Memory B cell (primary cell): ENCODE results near the gene TCF19.

Experiments used
- ATAC-seq: fragments of 150-1000 bp; cut with Tn5 transposase; 2 replicates; pipeline ENCODE4 v1.10.0; 2021; ENCODE audit warnings: low read depth, mild to moderate bottlenecking, moderate library complexity
- DNase-seq, 2 donors: peaks; one replicate each; pipeline ENCODE4 v3.0.0; 2022; ENCODE audit warnings: low spot score in 2 of 2
- H3K27ac Mint-ChIP-seq: one replicate; pipeline ENCODE4 v1.8.0; 2022; ENCODE audit warnings: mild to moderate bottlenecking, moderate library complexity, mixed read lengths
- H3K27me3 Mint-ChIP-seq: one replicate; pipeline ENCODE4 v1.8.0; 2022; ENCODE audit warnings: mixed read lengths
- H3K36me3 Mint-ChIP-seq: one replicate; pipeline ENCODE4 v1.8.0; 2022; ENCODE audit warnings: mild to moderate bottlenecking, mixed read lengths
- H3K4me1 Mint-ChIP-seq: one replicate; pipeline ENCODE4 v1.8.0; 2022; ENCODE audit warnings: mixed read lengths
- H3K4me3 Mint-ChIP-seq: one replicate; pipeline ENCODE4 v1.8.0; 2022; ENCODE audit warnings: mild to moderate bottlenecking, moderate library complexity, mixed read lengths
- H3K9me3 Mint-ChIP-seq: one replicate; pipeline ENCODE4 v1.8.0; 2022; ENCODE audit warnings: mixed read lengths

Gene TCF19

DNA sequence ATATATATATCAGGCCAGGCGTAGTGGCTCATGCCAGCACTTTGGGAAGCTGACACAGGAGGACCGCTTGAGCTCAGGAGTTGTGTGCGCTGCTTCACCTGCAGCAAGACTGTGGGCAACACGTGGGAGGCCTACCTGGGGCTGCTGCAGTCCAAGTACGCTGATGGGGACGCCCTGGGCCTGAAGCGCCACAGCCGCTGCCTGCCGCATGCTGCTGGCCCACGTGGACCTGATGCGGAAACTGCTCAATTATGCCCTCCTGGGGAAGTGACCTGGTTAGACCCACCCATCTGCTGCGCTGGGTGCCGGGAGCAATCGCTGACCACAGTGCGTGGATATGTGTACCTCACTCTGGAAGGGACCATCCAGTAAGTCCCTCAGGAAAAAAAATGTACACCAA lies 17.7 kb upstream of the TCF19 start:
- no peak overlapping the region for H3K4me3 Mint-ChIP-seq
- ATAC-seq (no peak), DNase-seq (no peak)
- peaks cover 2% of the 10 kb centered on the region for H3K27me3 Mint-ChIP-seq
- peaks cover 8% of the 10 kb centered on the region for H3K36me3 Mint-ChIP-seq
- H3K4me1 Mint-ChIP-seq: peaks cover 4% of the 10 kb centered on the region
- no peaks in the 10 kb centered on the region for H3K9me3 Mint-ChIP-seq
- H3K27ac Mint-ChIP-seq: no peak overlapping the region

DNA sequence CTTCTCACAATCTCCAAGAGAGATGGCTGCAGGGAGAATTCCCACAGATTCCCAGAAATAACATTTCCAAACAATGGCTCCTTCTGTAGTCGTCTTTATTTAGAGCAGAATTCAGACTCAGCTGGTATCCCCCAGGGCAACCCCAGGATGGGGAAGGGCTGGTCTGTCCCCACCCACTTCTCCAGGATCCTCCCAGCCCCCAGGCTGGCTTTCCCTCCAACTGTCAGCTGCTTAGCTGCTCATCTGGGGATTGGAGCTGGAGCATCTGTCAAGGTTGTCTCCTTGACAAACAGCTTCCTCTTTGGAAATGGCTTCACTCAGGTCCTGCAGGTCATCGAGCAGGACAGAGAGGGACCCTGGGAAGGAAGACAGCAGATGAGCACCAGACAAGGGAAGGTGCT lies 16.0 kb upstream of the TCF19 start:
- Mint-ChIP-seq H3K27ac (no peak overlapping the region), H3K4me1 (peaks cover 4% of the 10 kb centered on the region), H3K9me3 (no peaks in the 10 kb centered on the region), H3K4me3 (no peak overlapping the region), H3K36me3 (peaks cover 8% of the 10 kb centered on the region), H3K27me3 (peaks cover 2% of the 10 kb centered on the region)
- DNase-seq (no peak), ATAC-seq (no peak)

DNA sequence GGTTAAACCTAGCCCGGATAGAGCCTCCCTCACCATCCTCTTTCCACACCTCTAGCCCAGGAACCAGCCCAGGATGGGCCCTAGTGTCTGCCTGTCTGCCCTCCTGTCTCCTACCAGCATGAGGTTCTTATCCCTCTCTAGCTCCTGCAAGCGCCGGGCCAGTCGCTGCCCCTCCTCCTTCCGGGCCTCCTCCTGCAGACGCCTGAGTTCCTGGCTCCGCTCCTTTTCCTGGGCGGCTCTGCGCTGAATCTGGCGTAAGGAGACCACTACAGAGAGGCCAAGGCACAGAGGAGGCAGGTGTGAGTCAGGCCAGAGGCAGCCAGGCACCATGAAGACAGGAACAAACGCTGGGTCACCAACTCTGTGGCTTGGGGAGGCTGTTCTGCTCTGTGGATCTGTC lies 15.2 kb upstream of the TCF19 start:
- H3K27me3 Mint-ChIP-seq: no peaks in the 10 kb centered on the region
- no peak for DNase-seq
- no peak overlapping the region for H3K27ac Mint-ChIP-seq
- no peaks in the 10 kb centered on the region for H3K9me3 Mint-ChIP-seq
- H3K4me3 Mint-ChIP-seq: no peak overlapping the region
- H3K4me1 Mint-ChIP-seq: no peaks in the 10 kb centered on the region
- peaks cover 8% of the 10 kb centered on the region for H3K36me3 Mint-ChIP-seq
- ATAC-seq: no peak

DNA sequence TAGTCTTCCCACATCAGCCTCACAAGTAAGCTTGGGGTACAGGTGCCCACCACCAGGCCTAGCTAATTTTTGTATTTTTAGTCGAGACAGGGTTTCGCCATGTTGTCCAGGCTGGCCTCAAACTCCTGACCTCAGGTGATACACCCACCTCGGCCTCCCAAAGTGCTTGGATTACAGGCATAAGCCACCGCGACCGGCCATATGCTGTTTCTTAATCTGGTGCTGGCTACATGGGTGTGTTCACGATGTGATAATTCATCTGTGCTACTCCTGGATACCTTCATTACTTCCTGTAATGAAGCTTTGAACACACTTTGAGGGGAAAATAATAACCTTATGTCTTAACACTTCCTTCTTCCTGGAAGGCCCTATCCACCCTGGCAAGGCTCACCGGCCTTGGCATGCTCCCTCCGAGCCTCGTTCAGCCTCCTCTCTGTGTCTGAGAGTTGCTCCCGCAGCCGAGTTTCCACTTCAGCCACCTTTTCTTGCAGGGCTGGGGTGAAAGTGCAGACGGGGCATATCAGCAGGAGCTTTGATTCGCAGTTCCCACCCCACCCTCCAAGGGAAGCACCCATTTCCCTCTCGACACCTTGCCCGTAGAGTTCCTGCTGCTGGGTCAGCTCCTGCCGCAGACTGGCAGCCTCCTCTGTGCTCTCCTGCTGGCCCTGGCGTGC lies 14.0 kb upstream of the TCF19 start:
- no peak overlapping the region for H3K27ac Mint-ChIP-seq
- no peaks in the 10 kb centered on the region for H3K9me3 Mint-ChIP-seq

DNA sequence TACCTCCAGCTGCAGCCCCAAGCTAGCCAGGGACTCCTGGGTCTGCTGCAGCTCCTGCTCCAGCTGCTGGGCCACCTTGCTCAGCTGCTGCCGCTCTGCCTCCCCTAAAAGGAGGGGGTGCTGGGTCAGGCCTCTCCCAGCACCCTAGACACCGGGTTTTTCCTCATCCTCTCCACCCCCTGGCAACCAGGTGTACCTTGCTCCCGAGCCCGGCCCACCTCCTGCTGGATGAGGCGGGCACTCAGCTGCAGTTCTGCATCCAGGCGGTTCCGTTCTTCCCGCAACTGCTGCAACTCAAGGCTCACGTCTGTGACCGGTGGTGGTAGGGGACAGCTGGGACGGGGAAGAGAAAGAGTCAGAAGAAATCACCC lies 13.4 kb upstream of the TCF19 start:
- Mint-ChIP-seq H3K9me3 (no peaks in the 10 kb centered on the region), H3K36me3 (peaks cover 10% of the 10 kb centered on the region), H3K27me3 (no peaks in the 10 kb centered on the region), H3K27ac (no peak overlapping the region), H3K4me3 (no peak overlapping the region), H3K4me1 (no peaks in the 10 kb centered on the region)
- no peak for ATAC-seq
- DNase-seq: no peak

More for the DNA sequence above, 14.0 kb upstream of the TCF19 start:
- Mint-ChIP-seq H3K4me1 (no peaks in the 10 kb centered on the region), H3K27me3 (no peaks in the 10 kb centered on the region), H3K4me3 (no peak overlapping the region), H3K36me3 (peaks cover 8% of the 10 kb centered on the region)
- ATAC-seq (no peak), DNase-seq (no peak)

DNA sequence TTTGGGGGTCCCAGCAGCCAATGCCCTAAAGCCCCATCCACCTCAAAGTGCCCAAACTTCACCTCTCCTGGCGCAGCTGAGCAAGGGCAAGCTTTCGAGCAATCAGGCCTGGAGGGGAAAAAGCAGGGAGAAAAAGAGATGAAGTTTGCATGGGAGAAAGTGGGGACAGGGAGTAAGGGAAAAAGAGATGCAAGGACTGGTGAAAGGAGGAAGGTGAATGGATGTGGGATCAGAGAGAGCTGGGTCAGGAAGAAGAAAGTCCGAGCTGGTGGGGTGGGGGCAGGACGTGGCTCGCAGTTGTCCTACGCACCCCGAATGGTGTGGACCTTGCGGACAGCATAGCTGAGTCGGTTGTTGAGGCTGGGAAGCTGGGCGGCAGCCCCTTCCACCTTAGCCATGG lies 13.0 kb upstream of the TCF19 start:
- no peak for DNase-seq
- Mint-ChIP-seq H3K4me1 (no peaks in the 10 kb centered on the region), H3K9me3 (no peaks in the 10 kb centered on the region), H3K36me3 (peaks cover 13% of the 10 kb centered on the region), H3K27me3 (no peaks in the 10 kb centered on the region), H3K27ac (no peak overlapping the region), H3K4me3 (no peak overlapping the region)
- no peak for ATAC-seq

DNA sequence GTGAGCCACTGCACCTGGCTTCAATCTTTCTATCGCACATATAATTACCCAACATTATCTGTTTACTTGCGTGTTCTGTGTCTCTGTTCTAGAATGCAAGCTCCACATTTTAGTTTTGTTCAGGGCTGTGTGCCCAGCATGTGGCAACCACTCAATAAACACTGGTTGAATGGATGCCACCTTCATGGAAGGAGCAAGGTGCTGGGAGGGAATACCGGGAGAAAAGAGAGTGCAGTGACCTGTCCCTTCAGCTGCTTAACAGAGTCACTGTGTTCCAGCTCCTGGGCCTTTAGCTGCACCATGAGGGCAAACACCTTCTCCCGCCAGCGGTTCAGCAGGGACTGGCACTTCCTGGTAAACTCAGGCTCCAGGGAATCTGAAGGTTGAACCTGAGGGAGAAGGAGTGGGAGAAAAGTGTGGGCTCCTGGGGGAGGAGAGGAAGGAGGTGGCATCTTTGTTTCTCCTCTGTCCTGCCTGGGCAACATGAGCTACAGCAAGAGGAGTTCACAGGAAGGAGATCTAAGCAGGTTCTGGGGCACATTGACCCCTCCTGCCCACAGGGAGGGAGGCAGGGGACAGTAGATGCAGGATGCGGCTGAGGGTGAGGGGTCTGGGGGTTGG lies 8.5 kb upstream of the TCF19 start:
- H3K36me3 Mint-ChIP-seq: peaks cover 27% of the 10 kb centered on the region
- ATAC-seq (no peak), DNase-seq (no peak)
- H3K4me1 Mint-ChIP-seq: no peaks in the 10 kb centered on the region
- H3K9me3 Mint-ChIP-seq: no peaks in the 10 kb centered on the region
- no peak overlapping the region for H3K27ac Mint-ChIP-seq
- H3K27me3 Mint-ChIP-seq: no peaks in the 10 kb centered on the region
- no peak overlapping the region for H3K4me3 Mint-ChIP-seq

DNA sequence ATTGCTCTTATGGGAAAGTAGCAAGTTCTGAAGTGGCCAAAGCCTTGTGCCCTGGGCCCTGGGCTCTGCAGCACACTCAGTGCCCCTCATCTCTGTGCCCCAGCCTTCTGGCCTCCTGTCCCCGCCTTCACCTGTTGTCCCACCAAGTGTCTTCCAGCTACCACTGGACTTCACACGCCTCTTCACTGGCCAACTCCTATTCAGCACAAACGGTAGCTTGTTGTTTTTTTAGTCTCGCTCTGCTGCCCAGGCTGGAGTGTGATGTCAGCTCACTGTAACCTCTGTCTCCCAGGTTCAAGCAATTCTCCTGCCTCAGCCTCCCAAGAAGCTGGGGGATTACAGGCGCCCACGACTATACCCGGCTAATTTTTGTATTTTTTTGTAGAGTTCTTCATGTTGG lies 5.6 kb upstream of the TCF19 start:
- H3K9me3 Mint-ChIP-seq: no peaks in the 10 kb centered on the region
- H3K27ac Mint-ChIP-seq: no peak overlapping the region
- ATAC-seq: no peak
- DNase-seq: no peak
- H3K4me3 Mint-ChIP-seq: no peak overlapping the region
- peaks cover 2% of the 10 kb centered on the region for H3K4me1 Mint-ChIP-seq
- peaks cover 24% of the 10 kb centered on the region for H3K36me3 Mint-ChIP-seq
- no peaks in the 10 kb centered on the region for H3K27me3 Mint-ChIP-seq

DNA sequence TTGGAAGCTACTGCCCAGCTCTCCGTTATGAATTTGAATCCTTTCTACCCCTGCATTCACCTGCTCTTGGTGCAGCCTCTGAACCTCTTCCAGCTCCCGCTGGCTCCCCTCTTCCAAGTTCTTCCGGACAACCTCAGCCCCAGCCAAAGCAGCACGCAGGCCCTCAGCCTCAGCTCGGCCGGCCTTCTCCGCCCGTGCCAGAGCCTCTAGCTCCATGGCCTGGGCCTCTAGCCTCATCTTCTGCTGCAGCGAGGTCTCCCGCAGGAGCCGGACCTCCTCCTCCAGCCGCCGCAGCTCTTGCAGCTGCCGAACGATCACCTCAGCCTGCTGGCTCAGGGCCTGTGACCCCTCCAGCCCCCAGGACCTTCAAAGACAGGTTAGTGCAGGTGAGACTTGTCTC lies 4.0 kb upstream of the TCF19 start:
- Mint-ChIP-seq H3K27me3 (no peaks in the 10 kb centered on the region), H3K36me3 (peaks cover 24% of the 10 kb centered on the region), H3K9me3 (no peaks in the 10 kb centered on the region), H3K27ac (no peak overlapping the region), H3K4me3 (no peak overlapping the region), H3K4me1 (peaks cover 8% of the 10 kb centered on the region)
- ATAC-seq: no peak
- DNase-seq: no peak

DNA sequence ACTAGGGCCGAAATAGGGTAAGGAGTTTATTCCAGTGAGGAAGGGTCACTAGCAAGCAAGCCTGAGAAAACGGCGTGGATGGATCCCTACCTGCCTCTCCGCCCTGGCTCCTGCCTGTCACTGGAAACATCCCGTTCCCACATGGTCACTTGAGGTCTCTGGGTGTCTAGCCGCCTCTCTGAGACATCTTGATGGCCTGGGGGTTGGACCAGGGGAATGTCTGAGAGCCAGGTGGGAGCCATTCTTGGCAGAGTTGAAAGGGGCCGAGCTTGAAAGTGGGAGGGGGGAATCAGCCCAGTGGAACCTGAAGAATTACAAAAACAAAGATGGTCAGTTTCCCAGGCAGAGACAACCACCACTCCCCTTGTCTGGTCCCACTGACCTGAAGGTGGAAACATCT lies 1.7 kb upstream of the TCF19 start:
- Mint-ChIP-seq H3K27ac (no peak overlapping the region), H3K9me3 (no peaks in the 10 kb centered on the region), H3K27me3 (no peaks in the 10 kb centered on the region)

DNA sequence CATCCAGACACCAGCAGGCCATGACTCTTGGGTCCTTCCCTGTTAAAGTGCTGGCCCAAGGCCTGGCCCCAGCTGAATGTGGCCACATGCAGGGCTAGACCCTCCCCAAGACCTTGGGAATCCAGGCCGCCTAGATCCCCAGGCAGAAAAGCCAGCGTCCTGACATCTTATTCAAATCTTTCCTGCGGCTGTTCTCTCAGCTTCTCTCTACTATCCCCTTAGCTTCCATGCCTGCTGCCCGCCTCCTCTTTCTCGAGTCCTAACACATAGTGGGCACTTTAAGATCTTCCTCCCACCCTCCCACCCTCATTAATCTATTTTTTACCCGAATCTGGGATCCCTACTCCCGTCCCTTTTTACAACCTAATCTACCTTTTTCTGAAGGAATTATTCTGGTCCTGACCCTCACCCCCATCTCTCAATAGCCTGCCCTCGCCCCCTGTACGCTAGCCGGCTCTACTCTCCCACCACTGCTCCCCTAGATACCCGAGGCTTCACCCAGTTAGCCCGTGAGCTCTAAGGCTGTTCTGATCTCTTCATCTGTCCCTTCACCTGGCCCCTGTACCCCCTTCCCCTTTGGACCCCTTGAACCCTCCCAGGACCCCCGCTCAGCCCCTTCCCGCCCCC lies 763 bp upstream of the TCF19 start, which contains the start of gene CCHCR1:
TSS of gene CCHCR1 (minus strand) at position 290 of the 627 bp plus-strand sequence. CDS start at position 88, 202 bp downstream.
- DNase-seq (no peak), ATAC-seq (peak; percentile 21)
- Mint-ChIP-seq H3K36me3 (peaks cover 12% of the 10 kb centered on the region), H3K27me3 (no peaks in the 10 kb centered on the region), H3K4me3 (peak within 1 kb of the TSS; percentile 92), H3K9me3 (no peaks in the 10 kb centered on the region), H3K4me1 (peaks cover 13% of the 10 kb centered on the region), H3K27ac (peak within 1 kb of the TSS; percentile 83)

More for the DNA sequence above, 1.7 kb upstream of the TCF19 start:
- Mint-ChIP-seq H3K36me3 (peaks cover 9% of the 10 kb centered on the region), H3K4me1 (peaks cover 13% of the 10 kb centered on the region), H3K4me3 (no peak overlapping the region)
- ATAC-seq (no peak), DNase-seq (no peak)

DNA sequence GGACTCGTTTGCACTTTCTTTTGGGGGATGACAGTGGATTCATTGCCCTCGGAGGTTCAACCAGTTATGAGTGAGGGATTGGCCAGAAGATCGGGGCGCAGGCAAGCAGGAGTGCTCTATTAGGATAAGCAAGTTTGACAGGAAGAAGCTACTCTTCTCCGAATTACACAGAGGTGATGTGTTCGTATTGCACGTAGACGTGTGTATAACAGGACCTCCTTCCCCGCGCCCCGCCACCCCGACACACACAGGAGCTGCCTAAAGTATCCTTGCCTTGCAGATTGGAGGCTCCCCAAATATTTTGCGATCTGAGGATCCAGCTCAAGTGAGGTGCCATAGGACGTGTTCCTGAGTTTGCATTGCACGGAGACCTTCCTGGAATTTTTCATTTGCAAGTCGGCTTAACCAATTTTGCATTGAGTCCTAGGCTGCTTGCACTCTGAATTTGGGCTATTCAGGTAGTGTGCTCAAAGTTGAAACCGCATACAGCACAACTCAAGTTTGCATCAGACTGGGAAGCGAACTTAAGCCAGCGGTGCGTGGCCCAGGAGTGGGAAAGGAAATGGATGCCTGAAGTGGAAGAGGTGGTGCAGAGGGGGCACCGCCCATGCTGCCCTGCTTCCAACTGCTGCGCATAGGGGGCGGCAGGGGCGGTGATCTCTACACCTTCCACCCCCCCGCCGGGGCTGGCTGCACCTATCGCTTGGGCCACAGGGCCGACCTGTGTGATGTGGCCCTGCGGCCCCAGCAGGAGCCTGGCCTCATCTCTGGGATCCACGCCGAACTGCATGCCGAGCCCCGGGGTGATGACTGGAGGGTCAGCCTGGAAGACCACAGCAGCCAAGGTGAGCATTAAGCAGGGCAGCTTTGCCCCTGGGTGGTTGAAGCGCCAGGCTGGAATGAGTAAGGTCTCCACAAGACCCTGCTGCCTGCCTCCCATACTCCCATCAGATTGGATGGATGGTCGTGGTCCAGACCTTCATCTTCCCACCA lies 770 bp downstream of the TCF19 start:
- Mint-ChIP-seq H3K36me3 (peaks cover 9% of the 10 kb centered on the region), H3K4me1 (peaks cover 16% of the 10 kb centered on the region)

DNA sequence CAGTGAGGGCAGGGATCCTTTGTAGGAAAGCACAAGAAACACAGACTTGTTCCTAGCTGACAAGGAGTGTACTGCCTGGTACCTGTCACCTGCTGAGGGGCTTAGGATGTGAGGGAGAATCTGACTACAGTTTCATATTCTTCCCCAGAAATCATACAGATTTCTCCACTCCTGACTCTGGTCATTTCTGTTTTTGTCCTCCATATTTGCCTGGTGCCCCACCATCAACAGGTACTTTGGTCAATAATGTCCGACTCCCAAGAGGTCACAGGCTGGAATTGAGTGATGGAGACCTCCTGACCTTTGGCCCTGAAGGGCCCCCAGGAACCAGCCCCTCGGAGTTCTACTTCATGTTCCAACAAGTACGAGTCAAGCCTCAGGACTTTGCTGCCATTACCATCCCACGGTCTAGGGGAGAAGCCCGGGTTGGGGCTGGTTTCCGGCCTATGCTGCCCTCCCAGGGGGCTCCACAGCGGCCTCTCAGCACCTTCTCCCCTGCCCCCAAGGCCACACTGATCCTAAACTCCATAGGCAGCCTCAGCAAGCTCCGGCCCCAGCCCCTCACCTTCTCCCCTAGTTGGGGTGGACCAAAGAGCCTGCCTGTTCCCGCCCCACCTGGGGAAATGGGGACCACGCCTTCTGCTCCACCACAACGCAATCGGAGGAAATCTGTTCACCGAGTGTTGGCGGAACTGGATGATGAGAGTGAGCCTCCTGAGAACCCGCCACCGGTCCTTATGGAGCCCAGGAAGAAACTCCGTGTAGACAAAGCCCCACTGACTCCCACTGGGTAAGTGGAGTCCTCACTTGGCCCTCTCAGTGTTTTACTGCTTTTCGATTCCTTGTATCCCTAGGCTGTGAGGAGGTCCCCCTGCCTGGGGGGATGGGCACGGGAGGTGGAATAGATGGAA lies 3.1 kb downstream of the TCF19 start:
- Mint-ChIP-seq H3K27me3 (no peaks in the 10 kb centered on the region), H3K4me1 (peaks cover 24% of the 10 kb centered on the region), H3K9me3 (no peaks in the 10 kb centered on the region), H3K4me3 (no peak overlapping the region), H3K36me3 (peaks cover 3% of the 10 kb centered on the region), H3K27ac (peak overlapping the region; percentile 38)
- ATAC-seq: no peak
- DNase-seq: no peak

More for the DNA sequence above, 770 bp downstream of the TCF19 start:
- H3K27ac Mint-ChIP-seq: peak overlapping the region; percentile 83
- DNase-seq: peak; percentile 16 to 32
- H3K27me3 Mint-ChIP-seq: no peaks in the 10 kb centered on the region
- ATAC-seq: no peak
- no peaks in the 10 kb centered on the region for H3K9me3 Mint-ChIP-seq
- peak overlapping the region; percentile 92 for H3K4me3 Mint-ChIP-seq
